Stimulated activated CD8-positive, alpha-beta memory T cell treated with anti-CD3 and anti-CD28 coated beads, Interleukin-7, amount 100 ng/mL, for 24 hours (primary cell): ENCODE data around the gene PTPRT.

Experiments
- DNase-seq: peaks from one replicate; pipeline ENCODE4 v3.0.0-alpha.2; 2020; ENCODE audit warnings: low read depth

The PTPRT gene

GRCh38 chr20:42549496-42549895 lies 640.2 kb downstream of the PTPRT start:
- no peak for DNase-seq

GRCh38 chr20:42544926-42545325 lies 644.8 kb downstream of the PTPRT start:
- no peak for DNase-seq

GRCh38 chr20:42532831-42533230 lies 656.9 kb downstream of the PTPRT start:
- no peak for DNase-seq

DNA sequence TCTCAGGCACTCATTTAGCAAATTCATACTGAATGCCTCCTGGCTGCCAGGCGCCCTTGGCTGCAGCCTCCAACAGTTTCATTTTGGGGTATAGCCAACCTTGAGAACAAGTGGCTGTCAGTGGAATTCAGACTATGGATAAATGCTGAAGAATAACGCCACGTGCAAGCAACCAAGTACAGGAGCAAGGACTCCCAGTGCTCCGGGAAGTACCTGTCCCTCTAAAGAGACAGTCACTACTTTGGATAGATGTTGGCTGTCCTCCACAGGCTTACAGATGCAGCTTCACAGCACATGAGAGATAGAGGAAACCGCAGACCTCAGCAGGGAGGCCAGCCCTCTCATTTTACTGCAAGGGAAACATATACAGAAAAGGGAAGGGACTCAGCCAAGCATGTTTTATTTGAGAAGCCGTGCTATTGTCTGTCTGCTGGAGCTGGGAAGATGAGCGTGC lies 658.2 kb downstream of the PTPRT start:
- no peak for DNase-seq

DNA sequence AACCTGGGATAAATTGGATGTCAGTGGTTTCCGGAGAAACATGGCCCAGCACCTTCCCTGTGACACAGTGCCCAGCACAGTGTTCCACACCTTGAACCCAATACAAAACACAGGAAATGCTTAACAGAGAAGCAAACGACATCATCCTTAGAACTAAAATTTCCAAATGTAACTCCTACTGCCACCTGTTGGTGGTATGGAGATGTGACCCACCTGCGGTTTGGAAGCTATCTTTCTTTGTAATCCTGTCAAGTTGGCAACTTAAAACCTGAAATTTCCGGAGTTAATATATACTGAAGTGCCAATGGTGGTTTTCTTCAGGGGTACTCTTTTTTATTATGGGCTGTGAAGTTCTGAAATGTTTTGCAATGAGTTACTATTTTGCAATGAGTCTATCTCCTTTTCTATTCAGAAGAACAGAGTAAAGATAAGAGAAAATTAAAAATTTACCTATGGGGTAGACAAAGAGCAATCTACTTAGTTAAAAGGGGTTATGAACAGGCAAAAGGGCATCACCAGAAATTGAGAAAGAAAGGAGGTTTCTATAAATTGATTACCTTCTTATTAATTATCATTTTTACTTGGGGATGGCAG lies 658.8 kb downstream of the PTPRT start:
- no peak for DNase-seq

GRCh38 chr20:42530191-42530590 lies 659.5 kb downstream of the PTPRT start:
- no peak for DNase-seq

DNA sequence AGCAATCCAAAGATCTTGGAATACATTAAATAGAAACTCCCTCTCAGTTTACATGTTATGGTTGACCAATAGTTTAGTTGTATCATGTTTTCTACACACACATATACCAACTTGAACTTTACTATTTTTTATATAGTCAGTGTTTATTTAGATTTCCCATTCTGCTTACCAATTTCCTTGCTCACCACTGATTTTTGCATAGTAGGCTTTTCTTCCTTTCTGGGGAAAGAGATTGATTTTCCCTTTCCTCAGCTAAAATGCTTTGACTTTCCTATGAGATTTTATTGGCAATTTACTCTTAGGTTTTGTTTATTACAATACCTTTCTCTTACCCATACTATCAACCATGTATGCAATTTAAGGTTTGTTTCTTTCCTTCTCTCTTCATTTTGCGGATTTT lies 665.6 kb downstream of the PTPRT start:
- DNase-seq: no peak

GRCh38 chr20:42516692-42517091 lies 673.0 kb downstream of the PTPRT start:
- DNase-seq: no peak

- no peak for DNase-seq
Measured at GRCh38 chr20:42510686-42511085, 679.0 kb downstream of the PTPRT start.

- no peak for DNase-seq
Measured at GRCh38 chr20:42507874-42508273, 681.8 kb downstream of the PTPRT start.

DNA sequence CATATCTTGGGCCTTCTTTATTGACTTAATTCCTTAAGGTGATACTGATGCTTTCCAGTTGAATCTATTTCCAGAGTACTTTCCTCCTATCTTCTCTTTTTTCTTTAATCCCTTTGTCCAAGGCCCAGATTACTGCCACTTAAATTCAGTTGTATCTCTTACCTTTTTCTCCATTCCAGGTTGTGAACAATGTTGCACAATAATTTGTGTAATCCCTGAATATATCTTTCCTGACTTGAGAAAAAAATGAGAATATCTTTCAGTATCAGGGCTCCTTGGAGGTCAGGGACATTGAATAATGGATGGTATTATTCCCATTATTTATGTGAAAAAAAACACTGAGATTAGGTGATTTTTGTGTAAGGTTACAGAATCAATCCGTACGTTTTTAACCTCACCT lies 683.3 kb downstream of the PTPRT start:
- DNase-seq: no peak

- DNase-seq: no peak
Measured at GRCh38 chr20:42502591-42502990, 687.1 kb downstream of the PTPRT start.

GRCh38 chr20:42496595-42496994 lies 693.1 kb downstream of the PTPRT start:
- DNase-seq: no peak

GRCh38 chr20:42494290-42494689 lies 695.4 kb downstream of the PTPRT start:
- DNase-seq: no peak

GRCh38 chr20:42493001-42493400 lies 696.7 kb downstream of the PTPRT start:
- DNase-seq: no peak

- DNase-seq: no peak
Measured at GRCh38 chr20:42492290-42492689, 697.4 kb downstream of the PTPRT start.

- no peak for DNase-seq
Measured at GRCh38 chr20:42485556-42485955, 704.1 kb downstream of the PTPRT start.

- no peak for DNase-seq
Measured at GRCh38 chr20:42484790-42485375, 704.8 kb downstream of the PTPRT start.

- DNase-seq: no peak
Measured at GRCh38 chr20:42484335-42484734, 705.4 kb downstream of the PTPRT start.

DNA sequence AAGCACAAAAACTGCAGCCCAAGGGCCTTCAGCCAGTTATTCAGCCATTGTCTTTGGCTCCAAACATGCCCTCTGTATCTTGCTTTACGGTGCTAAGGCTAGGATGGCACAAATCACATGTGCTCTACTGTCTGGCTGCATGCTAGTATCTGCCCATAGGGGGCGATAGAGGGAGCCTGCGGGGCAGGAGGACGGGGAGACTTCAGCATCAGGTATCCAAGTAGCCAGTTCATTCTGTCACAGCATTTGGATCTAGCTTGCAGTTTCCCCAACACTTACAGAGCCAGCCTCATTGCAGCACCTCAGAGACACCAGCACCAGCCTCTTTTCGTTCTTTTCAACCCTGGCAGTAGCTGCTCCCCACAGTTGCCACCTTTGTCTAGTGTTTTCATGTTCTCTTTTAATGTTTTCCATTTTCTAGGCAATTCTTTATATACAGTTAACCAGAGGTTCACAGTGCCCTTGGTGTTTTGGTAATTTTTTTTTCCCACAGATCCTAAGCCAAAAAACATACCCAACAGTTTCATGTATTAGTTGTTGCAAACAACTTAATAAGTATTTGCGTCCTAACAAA lies 705.9 kb downstream of the PTPRT start:
- no peak for DNase-seq

GRCh38 chr20:42482808-42483207 lies 706.9 kb downstream of the PTPRT start:
- no peak for DNase-seq

DNA sequence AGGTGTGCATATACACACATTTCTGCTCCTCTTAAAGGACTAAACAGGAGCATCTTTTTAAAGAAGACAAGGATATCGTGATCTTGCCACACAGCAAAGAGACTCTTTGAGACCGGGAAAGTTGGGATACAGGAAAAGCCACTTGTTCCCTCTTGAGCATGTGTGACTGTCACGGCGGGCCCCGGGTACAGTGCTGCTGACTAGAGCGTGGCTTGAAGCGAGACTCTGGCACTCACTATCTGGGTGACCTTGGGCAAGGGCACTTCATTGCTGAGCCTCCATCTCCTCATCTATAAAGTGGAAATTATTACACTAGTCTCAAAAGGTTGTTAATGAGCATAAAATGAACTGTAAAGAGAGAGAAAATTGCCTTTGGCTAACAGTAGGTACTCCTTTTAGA lies 713.9 kb downstream of the PTPRT start:
- DNase-seq: no peak

GRCh38 chr20:42474646-42475045 lies 715.1 kb downstream of the PTPRT start:
- no peak for DNase-seq

DNA sequence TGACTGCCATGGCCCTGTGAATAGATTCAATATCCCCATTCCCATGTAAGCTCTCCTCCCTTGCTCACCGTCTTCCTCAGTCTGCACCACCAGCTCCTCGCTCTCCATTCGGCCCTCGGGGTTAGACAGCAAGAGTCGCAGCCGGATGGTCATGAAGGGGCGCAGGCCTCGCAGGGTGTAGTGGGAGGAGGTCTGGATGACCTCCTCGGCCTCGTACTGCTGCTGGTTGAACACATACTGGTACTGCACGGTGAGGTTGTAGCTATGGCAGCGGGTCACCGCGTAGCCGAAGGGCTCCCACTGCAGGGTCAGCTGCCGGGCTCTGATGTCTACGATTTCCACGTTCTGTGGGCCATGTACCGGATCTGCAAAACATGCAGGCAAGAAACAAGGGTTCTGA lies 717.5 kb downstream of the PTPRT start:
- DNase-seq: no peak
